Colonic mucosa (tissue), 4 donors: ENCODE results near the gene SEMA4D. TPM values are rescaled to one million over a fixed set of nuclear protein-coding genes. Genes with fewer than 3 reads are reported as not detected.
A peak's percentile ranks its signal among the peaks of the same experiment; 100 is the strongest.

Experiments
- DNase-seq: peaks from one replicate; pipeline ENCODE4 v3.0.0-alpha.2; 2020
- H3K27ac ChIP-seq: fragments of 200-600 bp; one replicate; pipeline ENCODE4 v1.8.0; 2021
- H3K27me3 ChIP-seq: fragments of 200-600 bp; one replicate; pipeline ENCODE4 v1.8.0; 2021
- H3K36me3 ChIP-seq: fragments of 200-600 bp; one replicate; pipeline ENCODE4 v1.8.0; 2021
- H3K4me1 ChIP-seq: fragments of 200-600 bp; one replicate; pipeline ENCODE4 v1.8.0; 2021; ENCODE audit warnings: mild to moderate bottlenecking
- H3K4me3 ChIP-seq: fragments of 200-600 bp; one replicate; pipeline ENCODE4 v1.8.0; 2021
- H3K9ac ChIP-seq, 2 donors: one replicate each; pipeline ENCODE4 v1.7.0; 2013; ENCODE audit warnings: control low read depth in 2 of 2, low read depth in 2 of 2, low read length in 2 of 2
- H3K9me3 ChIP-seq: fragments of 200-600 bp; one replicate; pipeline ENCODE4 v1.8.0; 2021
- intact Hi-C: fragments of 100-400 bp; cut with DNase I; formaldehyde crosslinking; loops from one replicate; pipeline ENCODE4 v1.14.1; 2022
- total RNA-seq, 2 donors: library from RNA; stranded (reverse); fragmentation: NEBNext Ultra II Directional in 1 of 2; extraction: Animal tissue kit (Norgen Biotek cat#: 25700) in 1 of 2; gene quantifications; one replicate each; pipeline ENCODE4 v1.2.1, GENCODE V29; 2021
- TF ChIP-seq, protein P1 (sequence below): fragments of 200-600 bp; IDR thresholded peaks from one replicate; pipeline ENCODE4 v1.8.0; 2022; ENCODE audit warnings: antibody characterized with exemption, mild to moderate bottlenecking
- donor health status: healthy.
- donor health status: DM: no; HTN: no; CAD: no.
- donor health status: DM: no; HTN: no; CAD: no.

SEMA4D gene
- total RNA-seq, 2 donors from 2014 or later, result 14.7 to 19.0 TPM

DNA sequence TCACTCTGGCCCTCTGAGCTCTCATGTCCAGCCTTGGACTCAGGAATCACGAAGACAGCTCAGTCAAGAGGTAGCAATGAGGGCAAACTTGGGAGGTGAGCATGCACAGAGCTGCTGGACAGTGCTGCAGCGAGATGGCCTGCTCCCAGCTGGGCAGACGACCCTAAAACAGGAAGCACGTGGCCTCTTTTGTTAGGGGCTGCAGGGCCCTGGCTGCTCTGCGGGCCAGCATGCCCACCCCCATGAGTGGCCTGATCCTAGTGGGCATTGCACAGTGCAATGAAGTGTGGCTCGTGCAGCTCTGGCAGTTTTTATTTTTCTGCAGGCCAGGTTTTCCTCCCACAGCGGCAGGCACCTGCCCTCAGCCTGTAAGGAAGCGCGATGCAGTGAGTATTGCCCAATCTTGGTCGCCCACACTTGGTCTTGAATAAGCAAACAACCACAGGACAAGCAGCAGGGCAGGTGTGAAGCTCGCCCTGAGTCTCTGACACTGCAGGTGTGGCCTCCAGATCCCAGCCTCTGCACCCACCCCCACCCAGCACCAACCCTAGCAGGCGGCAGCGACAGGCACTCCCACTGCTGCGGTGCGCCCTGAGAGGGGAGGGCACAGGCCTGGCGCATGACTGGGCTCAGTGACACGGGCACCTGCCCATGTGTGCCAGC is 60.8 kb downstream of the SEMA4D start:
- TF ChIP-seq, protein P1, sequence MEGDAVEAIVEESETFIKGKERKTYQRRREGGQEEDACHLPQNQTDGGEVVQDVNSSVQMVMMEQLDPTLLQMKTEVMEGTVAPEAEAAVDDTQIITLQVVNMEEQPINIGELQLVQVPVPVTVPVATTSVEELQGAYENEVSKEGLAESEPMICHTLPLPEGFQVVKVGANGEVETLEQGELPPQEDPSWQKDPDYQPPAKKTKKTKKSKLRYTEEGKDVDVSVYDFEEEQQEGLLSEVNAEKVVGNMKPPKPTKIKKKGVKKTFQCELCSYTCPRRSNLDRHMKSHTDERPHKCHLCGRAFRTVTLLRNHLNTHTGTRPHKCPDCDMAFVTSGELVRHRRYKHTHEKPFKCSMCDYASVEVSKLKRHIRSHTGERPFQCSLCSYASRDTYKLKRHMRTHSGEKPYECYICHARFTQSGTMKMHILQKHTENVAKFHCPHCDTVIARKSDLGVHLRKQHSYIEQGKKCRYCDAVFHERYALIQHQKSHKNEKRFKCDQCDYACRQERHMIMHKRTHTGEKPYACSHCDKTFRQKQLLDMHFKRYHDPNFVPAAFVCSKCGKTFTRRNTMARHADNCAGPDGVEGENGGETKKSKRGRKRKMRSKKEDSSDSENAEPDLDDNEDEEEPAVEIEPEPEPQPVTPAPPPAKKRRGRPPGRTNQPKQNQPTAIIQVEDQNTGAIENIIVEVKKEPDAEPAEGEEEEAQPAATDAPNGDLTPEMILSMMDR, result no peak
- no peak overlapping the region for H3K27ac ChIP-seq
- DNase-seq, result peak; percentile 79

DNA sequence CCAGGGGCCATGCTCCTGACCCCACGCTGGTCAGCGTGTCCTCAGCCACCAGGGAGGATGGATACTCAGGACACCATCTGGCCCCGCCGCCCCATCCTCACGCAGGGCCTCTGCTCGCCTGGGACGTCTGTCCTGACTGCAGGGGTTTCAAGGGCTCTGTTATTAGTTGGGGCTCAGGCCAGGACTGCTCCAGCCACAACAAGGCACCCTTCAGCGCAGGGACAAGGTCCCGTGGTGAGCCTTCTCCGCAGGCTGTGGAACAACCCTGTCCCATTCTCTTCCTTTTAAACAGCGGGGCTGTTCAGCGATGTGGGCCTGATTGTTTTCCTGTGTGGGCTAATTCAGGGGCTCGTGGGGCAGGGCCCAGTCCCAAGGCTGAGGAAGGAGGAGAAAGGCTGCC is 61.6 kb downstream of the SEMA4D start:
- H3K9ac ChIP-seq, result peak overlapping the region in 1 of 2 donors; percentile 29
- no peak overlapping the region for H3K4me3 ChIP-seq
- TF ChIP-seq, protein P1, result no peak
- DNase-seq, result no peak
- H3K27ac ChIP-seq, result no peak overlapping the region
- H3K4me1 ChIP-seq, result peaks cover 26% of the 10 kb centered on the region
- no peaks in the 10 kb centered on the region for H3K9me3 ChIP-seq
- H3K27me3 ChIP-seq, result no peaks in the 10 kb centered on the region
- intact Hi-C loops, result no loop called here
- H3K36me3 ChIP-seq, result no peaks in the 10 kb centered on the region

More for the DNA sequence above, 60.8 kb downstream of the SEMA4D start:
- Histone ChIP-seq H3K9ac (peak overlapping the region in 1 of 2 donors; percentile 29), H3K4me3 (no peak overlapping the region), H3K4me1 (peaks cover 29% of the 10 kb centered on the region), H3K9me3 (no peaks in the 10 kb centered on the region), H3K36me3 (no peaks in the 10 kb centered on the region), H3K27me3 (no peaks in the 10 kb centered on the region)
- intact Hi-C loops, result no loop called here

DNA sequence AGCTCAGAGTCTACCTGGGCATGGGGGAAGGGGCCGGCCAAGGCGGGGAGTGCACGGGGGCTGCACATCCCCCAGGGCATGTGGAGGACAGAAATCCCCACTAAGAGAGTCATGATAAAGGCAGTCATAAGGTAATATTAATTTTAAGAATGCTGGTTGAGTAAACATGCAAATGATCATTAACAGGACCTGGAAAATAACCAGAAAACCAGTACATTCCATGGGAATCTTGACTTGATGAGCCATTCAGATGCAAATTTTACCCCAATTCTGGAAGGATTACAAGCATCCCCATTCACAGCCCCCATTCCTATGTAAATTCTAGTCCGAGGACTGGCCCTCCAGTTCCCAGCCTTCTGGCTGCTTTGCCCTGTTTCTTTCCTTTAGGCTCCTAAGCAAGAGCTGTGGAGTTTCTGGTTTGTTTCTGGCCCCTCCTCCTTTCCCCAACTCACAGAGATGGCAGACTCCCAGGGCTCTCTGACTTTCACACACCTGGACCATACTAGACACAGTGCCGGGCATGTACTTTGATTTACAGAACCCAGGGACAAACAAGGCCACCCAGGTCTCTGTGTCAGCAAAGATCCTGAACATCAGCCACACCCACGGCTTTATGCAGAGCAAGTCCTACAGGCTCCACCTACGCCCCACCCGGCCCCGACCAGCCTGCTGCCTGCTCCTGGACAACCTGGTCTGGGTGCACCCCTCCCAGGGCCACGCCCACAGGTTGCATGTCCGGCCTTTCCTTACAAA is 62.7 kb downstream of the SEMA4D start:
- Histone ChIP-seq H3K9ac (no peak overlapping the region), H3K4me3 (no peak overlapping the region), H3K27me3 (no peaks in the 10 kb centered on the region), H3K36me3 (no peaks in the 10 kb centered on the region), H3K4me1 (peaks cover 26% of the 10 kb centered on the region), H3K9me3 (no peaks in the 10 kb centered on the region), H3K27ac (peak overlapping the region; percentile 15)
- TF ChIP-seq, protein P1, result no peak
- intact Hi-C loops, result no loop called here
- peak; percentile 95 for DNase-seq

DNA sequence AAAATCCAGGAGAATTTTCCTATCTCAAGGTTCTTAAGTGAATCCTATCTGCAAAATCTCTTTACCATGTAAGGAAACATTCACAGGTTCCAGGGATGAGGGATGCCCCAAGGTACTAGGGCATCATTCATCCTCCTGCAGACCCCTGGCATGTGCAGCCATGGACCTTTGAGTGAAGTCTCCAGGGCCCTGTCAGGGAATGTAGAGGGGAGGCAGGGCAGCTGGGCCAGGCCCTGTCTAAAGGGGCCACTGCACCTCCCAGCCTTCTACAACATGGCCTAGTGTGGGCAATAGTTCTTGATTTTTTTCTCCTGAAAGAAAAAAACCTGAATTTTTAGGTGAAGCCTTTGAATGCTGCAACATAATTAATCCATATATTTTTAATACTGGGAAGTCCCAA is 63.3 kb downstream of the SEMA4D start:
- Histone ChIP-seq H3K4me3 (no peak overlapping the region), H3K36me3 (no peaks in the 10 kb centered on the region), H3K27me3 (no peaks in the 10 kb centered on the region), H3K27ac (no peak overlapping the region), H3K9ac (no peak overlapping the region), H3K9me3 (no peaks in the 10 kb centered on the region), H3K4me1 (peaks cover 26% of the 10 kb centered on the region)
- DNase-seq, result no peak
- intact Hi-C loops, result loop anchor here (5.0 kb wide), 1 partner anchor 118 kb away; no protein-coding TSS in a partner anchor
- TF ChIP-seq, protein P1, result no peak

DNA sequence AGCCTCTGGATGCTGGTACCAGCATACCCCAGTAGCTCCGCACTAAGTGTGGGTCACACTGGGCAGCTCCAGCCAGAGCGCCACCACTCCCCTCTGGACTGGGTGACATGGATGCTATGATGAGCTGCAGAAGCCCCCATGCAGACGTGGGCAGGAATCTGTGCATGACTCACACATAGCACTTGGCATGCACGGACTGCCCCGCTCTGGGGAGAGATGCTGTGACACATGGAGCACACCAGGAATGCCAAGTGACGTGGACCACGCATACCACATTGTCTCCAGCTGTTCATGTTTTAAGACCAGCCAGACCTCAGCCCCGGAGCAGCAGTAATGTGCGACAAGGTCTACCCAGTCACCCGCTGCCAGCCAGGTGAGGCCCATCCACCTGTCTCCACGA is 64.1 kb downstream of the SEMA4D start:
- no peaks in the 10 kb centered on the region for H3K9me3 ChIP-seq
- TF ChIP-seq, protein P1, result no peak
- H3K36me3 ChIP-seq, result no peaks in the 10 kb centered on the region
- no peak overlapping the region for H3K9ac ChIP-seq
- intact Hi-C loops, result loop anchor here (5.0 kb wide), 1 partner anchor 118 kb away; no protein-coding TSS in a partner anchor
- H3K27ac ChIP-seq, result no peak overlapping the region
- H3K4me3 ChIP-seq, result no peak overlapping the region
- peaks cover 26% of the 10 kb centered on the region for H3K4me1 ChIP-seq
- H3K27me3 ChIP-seq, result no peaks in the 10 kb centered on the region
- no peak for DNase-seq
